Choroid plexus epithelial cell (primary cell): ENCODE data around the gene NEK3.
A peak's percentile ranks its signal among the peaks of the same experiment; 100 is the strongest.

Experiments used
- DNase-seq: peaks from one replicate; pipeline ENCODE4 v3.0.0-alpha.2; 2010; ENCODE audit warnings: low read depth
- H3K4me3 ChIP-seq: 2 replicates; pipeline ENCODE4 v1.5.1; 2011; ENCODE audit warnings: low read depth, mild to moderate bottlenecking, control low read depth, low read length, moderate library complexity
- CTCF ChIP-seq: conservative IDR thresholded peaks from 2 replicates; pipeline ENCODE4 v1.5.1; 2011; ENCODE audit warnings: low read depth, mild to moderate bottlenecking, control low read depth, inconsistent platforms, low read length, moderate library complexity

Gene NEK3

GRCh38 chr13:52136763-52137162, 22.6 kb downstream of the NEK3 start:
- TF ChIP-seq CTCF: no peak

GRCh38 chr13:52130641-52131040, 28.8 kb downstream of the NEK3 start:
- no peak for TF ChIP-seq CTCF
- H3K4me3 ChIP-seq: no peak overlapping the region
- DNase-seq: no peak

More at GRCh38 chr13:52136763-52137162, 22.6 kb downstream of the NEK3 start:
- DNase-seq: no peak
- no peak overlapping the region for H3K4me3 ChIP-seq

- TF ChIP-seq CTCF: peak; percentile 57
- peak within 1 kb of the TSS; percentile 68 for H3K4me3 ChIP-seq
- peak; percentile 53 for DNase-seq
Measured at GRCh38 chr13:52128714-52129700, 30.4 kb downstream of the NEK3 start, which contains the start of gene NEK5. NEK5 (minus strand) TSS chr13:52129073; CDS start chr13:52127482, 1,591 bp downstream.

- TF ChIP-seq CTCF: peak; percentile 89
- peak overlapping the region; percentile 68 for H3K4me3 ChIP-seq
- DNase-seq: peak; percentile 75
Measured at GRCh38 chr13:52127783-52128702, 31.4 kb downstream of the NEK3 start.

- no peak for DNase-seq
- H3K4me3 ChIP-seq: no peak overlapping the region
- no peak for TF ChIP-seq CTCF
Measured at GRCh38 chr13:52127378-52127777, 32.0 kb downstream of the NEK3 start.

- no peak for DNase-seq
- TF ChIP-seq CTCF: no peak
- no peak overlapping the region for H3K4me3 ChIP-seq
Measured at GRCh38 chr13:52125547-52125946, 33.9 kb downstream of the NEK3 start.
